PFSK-1 (cell line): ENCODE measurements around the gene OCIAD1.

Experiments used
- FOXP2 ChIP-seq: optimal IDR thresholded peaks from 2 replicates; pipeline ENCODE3; 2011; ENCODE audit warnings: borderline replicate concordance, control low read depth, inconsistent platforms; ENCODE audit not compliant: insufficient read depth; ENCODE audit errors: extremely low read length, extremely low read depth
- POLR2AphosphoS5 ChIP-seq: IDR thresholded peaks from 2 replicates; pipeline ENCODE4 v1.6.1; 2012; ENCODE audit warnings: low read depth, mild to moderate bottlenecking, control low read depth, low read length, moderate library complexity
- REST ChIP-seq, 2 experiments: IDR thresholded peaks; 2 replicates each; pipeline versions ENCODE4 v1.6.1 to v1.8.0; 2011 to 2012; ENCODE audit warnings: low read depth in 2 of 2, low read length in 2 of 2, control low read depth in 1 of 2, inconsistent platforms in 1 of 2, mild to moderate bottlenecking in 1 of 2, moderate library complexity in 1 of 2; ENCODE audit not compliant: insufficient read depth in 1 of 2
- SIN3A ChIP-seq: IDR thresholded peaks from 2 replicates; pipeline ENCODE4 v1.6.1; 2012; ENCODE audit warnings: mild to moderate bottlenecking, low read length, moderate library complexity, borderline replicate concordance; ENCODE audit not compliant: insufficient read depth
- TAF1 ChIP-seq: IDR thresholded peaks from 2 replicates; pipeline ENCODE4 v1.6.1; 2012; ENCODE audit warnings: low read length, control low read depth, borderline replicate concordance; ENCODE audit not compliant: insufficient read depth

The OCIAD1 gene

GRCh38 chr4:48801016-48801715 lies 29.7 kb upstream of the OCIAD1 start:
- no peak for TF ChIP-seq POLR2AphosphoS5
- TF ChIP-seq FOXP2: no peak
- no peak for TF ChIP-seq TAF1
- no peak for TF ChIP-seq REST (IDR thresholded peaks at IDR 0.05; ENCODE audit: insufficient read depth in 1 of 2, low read depth in 2 of 2, low read length in 2 of 2)
- no peak for TF ChIP-seq SIN3A

DNA sequence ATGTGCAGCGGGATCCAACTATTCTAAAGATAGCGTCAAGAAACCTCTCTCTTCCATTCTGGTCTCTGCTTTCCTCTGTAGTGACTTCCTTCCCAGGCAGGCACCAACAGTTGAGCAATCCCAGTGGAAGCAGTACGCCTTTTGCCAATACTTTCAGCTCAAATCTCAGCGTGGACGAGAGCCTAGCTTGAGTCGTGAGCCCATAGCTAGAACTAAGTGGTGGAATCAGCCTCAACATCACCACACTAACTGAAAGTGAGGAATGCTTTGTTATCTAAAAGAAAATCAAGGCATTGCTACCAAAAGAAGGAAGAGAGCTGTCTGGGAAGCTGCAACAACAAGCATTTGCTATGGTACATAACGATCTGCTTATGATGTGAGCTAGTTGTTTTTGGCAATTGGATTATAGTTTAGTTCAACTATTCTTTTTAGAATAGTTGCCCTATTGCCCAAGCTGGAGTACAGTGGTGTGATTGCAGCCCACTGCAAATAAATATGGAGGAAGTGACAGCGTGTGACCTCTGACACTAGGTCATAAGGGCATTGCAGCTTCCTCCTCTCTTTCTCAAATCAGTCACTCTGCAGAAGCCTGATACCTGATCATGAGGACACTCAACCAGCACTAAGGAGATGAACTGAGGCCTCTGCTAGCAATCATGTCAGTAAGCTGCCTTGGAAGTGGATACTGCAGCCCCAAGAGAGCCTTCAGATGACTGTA lies 26.1 kb upstream of the OCIAD1 start:
- no peak for TF ChIP-seq FOXP2
- TF ChIP-seq SIN3A: no peak
- no peak for TF ChIP-seq POLR2AphosphoS5
- no peak for TF ChIP-seq REST (IDR thresholded peaks at IDR 0.05; ENCODE audit: insufficient read depth in 1 of 2, low read depth in 2 of 2, low read length in 2 of 2)
- no peak for TF ChIP-seq TAF1

GRCh38 chr4:48812866-48813265 lies 18.0 kb upstream of the OCIAD1 start:
- TF ChIP-seq TAF1 (no peak), SIN3A (no peak), REST (IDR thresholded peaks at IDR 0.05; ENCODE audit: insufficient read depth in 1 of 2, low read depth in 2 of 2, low read length in 2 of 2) (no peak), FOXP2 (no peak), POLR2AphosphoS5 (no peak)

GRCh38 chr4:48813964-48814363 lies 16.9 kb upstream of the OCIAD1 start:
- TF ChIP-seq POLR2AphosphoS5: no peak
- TF ChIP-seq REST (IDR thresholded peaks at IDR 0.05; ENCODE audit: insufficient read depth in 1 of 2, low read depth in 2 of 2, low read length in 2 of 2): no peak
- no peak for TF ChIP-seq TAF1
- TF ChIP-seq SIN3A: no peak
- TF ChIP-seq FOXP2: no peak
